Uterus (tissue), 4 donors: Measurements from ENCODE around the gene TUBA1B. TPM values are rescaled to one million over a fixed set of nuclear protein-coding genes. Genes with fewer than 3 reads are reported as not detected.

Experiments used
- DNase-seq, 2 donors: peaks; one replicate each; pipeline ENCODE4 v3.0.0-alpha.2; 2019 to 2020
- H3K27ac ChIP-seq, 2 donors: fragments of 200-600 bp; sonication (generic); 1 replicate in 1 of 2; 2 replicates in 1 of 2; pipeline ENCODE4 v1.5.1; 2016 to 2018
- H3K27me3 ChIP-seq, 2 donors: fragments of 200-600 bp; sonication (generic); one replicate each; pipeline ENCODE4 v1.5.1; 2018 to 2019; ENCODE audit warnings: control low read depth in 1 of 2
- H3K36me3 ChIP-seq, 2 donors: fragments of 200-600 bp; sonication (generic); one replicate each; pipeline ENCODE4 v1.5.1; 2019; ENCODE audit warnings: control low read depth in 1 of 2
- H3K4me1 ChIP-seq, 2 donors: fragments of 200-600 bp; sonication (generic); one replicate each; pipeline ENCODE4 v1.5.1; 2018 to 2019; ENCODE audit warnings: control low read depth in 1 of 2
- H3K4me3 ChIP-seq, 2 donors: fragments of 200-600 bp; sonication (generic); 1 replicate in 1 of 2; 2 replicates in 1 of 2; pipeline ENCODE4 v1.5.1; 2018 to 2019; ENCODE audit warnings: mild to moderate bottlenecking in 1 of 2
- H3K9me3 ChIP-seq, 2 donors: fragments of 200-600 bp; sonication (generic); one replicate each; pipeline ENCODE4 v1.5.1; 2019; ENCODE audit warnings: control low read depth in 1 of 2
- POLR2A ChIP-seq, 2 donors: fragments of 450-650 bp; IDR thresholded peaks; one replicate each; pipeline ENCODE4 v1.6.1; 2016; ENCODE audit warnings: antibody characterized with exemption in 2 of 2, mild to moderate bottlenecking in 1 of 2, moderate library complexity in 1 of 2
- intact Hi-C: fragments of 100-400 bp; cut with DNase I; formaldehyde crosslinking; loops from one replicate; pipeline ENCODE4 v1.15.1; 2023; ENCODE audit warnings: low total_unique reads
- total RNA-seq, 4 donors: library from RNA; depleted of rRNA in 3 of 4; stranded (reverse); fragments of >200 nt in 3 of 4; gene quantifications; one replicate each; pipeline versions ENCODE4 v1.1.0 to v1.2.4, GENCODE V29; 2014 to 2023
- TF ChIP-seq, protein P1 (sequence below), 4 experiments: fragments of 200-600 bp in 2 of 4; fragments of 450-650 bp in 2 of 4; sonication (generic) in 2 of 4; IDR thresholded peaks; one replicate each; pipeline ENCODE4 v1.5.1; 2016 to 2019; ENCODE audit warnings: antibody characterized with exemption in 4 of 4, mild to moderate bottlenecking in 2 of 4, moderate library complexity in 1 of 4
- donor health status: DM: yes; HTN: yes; CAD: no.

TUBA1B gene
- total RNA-seq, 4 donors from 2014 or later: 374 to 912 (median 498) TPM

DNA sequence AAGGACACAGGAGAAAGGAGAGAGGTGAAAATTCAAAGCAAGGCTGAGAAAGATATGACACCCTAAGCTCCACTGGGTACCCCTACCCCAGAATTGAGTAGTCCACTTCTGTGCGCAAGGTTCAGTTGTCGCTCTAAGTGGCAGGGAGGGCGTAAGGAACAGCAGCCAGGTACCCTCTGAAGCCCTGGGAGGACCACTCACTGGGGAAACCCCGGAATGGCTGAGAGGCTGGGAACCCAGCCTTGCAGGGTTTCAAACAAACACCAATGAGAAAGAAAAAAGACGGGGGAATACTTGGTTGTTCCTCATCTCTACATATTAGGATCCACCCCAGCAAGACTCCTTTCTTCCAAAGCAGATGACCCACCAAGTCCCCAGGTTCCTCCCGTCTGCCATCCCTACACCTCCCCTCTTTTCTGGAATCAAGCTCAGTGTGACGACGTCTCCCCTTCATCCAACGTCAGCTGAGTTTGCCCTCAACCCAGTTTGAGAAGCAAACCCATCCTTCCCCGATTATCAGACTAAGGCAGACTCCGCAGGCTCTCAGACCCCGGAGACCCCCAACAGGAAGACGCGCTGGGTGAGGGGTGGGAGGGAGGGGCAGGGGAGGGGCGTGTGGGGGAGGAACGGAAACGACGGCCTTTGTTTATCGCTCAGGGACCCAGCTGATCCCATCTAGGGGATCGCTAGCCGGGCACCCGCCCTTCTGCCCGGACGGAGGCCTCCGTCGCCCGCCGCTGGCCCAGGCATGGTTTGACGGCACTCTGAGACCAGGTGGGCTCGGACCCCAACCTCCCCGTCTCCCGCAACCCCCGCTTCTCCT is 21.3 kb downstream of the TUBA1B start:
- peak; percentile 27 to 41 for DNase-seq
- H3K4me3 ChIP-seq: peak overlapping the region; percentile 79 to 90
- peak overlapping the region; percentile 94 to 96 for H3K27ac ChIP-seq
- TF ChIP-seq, protein P1, sequence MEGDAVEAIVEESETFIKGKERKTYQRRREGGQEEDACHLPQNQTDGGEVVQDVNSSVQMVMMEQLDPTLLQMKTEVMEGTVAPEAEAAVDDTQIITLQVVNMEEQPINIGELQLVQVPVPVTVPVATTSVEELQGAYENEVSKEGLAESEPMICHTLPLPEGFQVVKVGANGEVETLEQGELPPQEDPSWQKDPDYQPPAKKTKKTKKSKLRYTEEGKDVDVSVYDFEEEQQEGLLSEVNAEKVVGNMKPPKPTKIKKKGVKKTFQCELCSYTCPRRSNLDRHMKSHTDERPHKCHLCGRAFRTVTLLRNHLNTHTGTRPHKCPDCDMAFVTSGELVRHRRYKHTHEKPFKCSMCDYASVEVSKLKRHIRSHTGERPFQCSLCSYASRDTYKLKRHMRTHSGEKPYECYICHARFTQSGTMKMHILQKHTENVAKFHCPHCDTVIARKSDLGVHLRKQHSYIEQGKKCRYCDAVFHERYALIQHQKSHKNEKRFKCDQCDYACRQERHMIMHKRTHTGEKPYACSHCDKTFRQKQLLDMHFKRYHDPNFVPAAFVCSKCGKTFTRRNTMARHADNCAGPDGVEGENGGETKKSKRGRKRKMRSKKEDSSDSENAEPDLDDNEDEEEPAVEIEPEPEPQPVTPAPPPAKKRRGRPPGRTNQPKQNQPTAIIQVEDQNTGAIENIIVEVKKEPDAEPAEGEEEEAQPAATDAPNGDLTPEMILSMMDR (IDR thresholded peaks at IDR 0.05): no peak
- no peak for TF ChIP-seq POLR2A (IDR thresholded peaks at IDR 0.05)
- H3K9me3 ChIP-seq: no peaks in the 10 kb centered on the region
- H3K36me3 ChIP-seq: no peaks in the 10 kb centered on the region
- intact Hi-C loops: no loop called here
- H3K4me1 ChIP-seq: peaks cover 14 to 15% of the 10 kb centered on the region in 2 donors
- H3K27me3 ChIP-seq: no peaks in the 10 kb centered on the region

DNA sequence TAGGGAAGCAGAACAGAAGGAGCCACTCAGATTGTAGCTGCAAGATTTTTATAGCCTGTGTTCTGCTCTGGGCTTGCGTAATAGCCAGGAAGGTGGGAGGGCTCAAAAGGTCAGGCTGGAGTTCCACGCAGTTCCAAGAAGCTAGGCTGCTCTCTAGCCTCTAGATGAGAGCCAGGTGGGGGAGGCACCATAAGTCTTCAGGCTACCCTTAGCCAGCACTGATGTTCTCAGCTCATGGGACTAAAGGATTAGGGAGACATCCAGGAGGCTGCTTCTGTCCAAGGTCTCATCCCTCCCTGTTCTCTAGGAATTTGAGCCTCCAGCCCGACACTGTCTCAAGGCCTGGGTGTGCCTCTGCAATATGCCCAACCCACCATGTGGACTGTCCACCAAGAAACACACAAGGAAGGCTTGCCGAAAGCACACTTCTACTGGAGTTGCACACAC is 22.2 kb downstream of the TUBA1B start:
- intact Hi-C loops: no loop called here
- no peaks in the 10 kb centered on the region for H3K9me3 ChIP-seq
- peak overlapping the region; percentile 79 to 90 for H3K4me3 ChIP-seq
- H3K4me1 ChIP-seq: peaks cover 14 to 15% of the 10 kb centered on the region in 2 donors
- no peaks in the 10 kb centered on the region for H3K27me3 ChIP-seq
- H3K27ac ChIP-seq: peak overlapping the region; percentile 94 to 96
- no peaks in the 10 kb centered on the region for H3K36me3 ChIP-seq
- DNase-seq: peak; percentile 88 to 90
- peak; percentile 46 to 56 for TF ChIP-seq POLR2A (IDR thresholded peaks at IDR 0.05)
- TF ChIP-seq, protein P1 (IDR thresholded peaks at IDR 0.05): peak in 1 of 4 experiments; percentile 11

DNA sequence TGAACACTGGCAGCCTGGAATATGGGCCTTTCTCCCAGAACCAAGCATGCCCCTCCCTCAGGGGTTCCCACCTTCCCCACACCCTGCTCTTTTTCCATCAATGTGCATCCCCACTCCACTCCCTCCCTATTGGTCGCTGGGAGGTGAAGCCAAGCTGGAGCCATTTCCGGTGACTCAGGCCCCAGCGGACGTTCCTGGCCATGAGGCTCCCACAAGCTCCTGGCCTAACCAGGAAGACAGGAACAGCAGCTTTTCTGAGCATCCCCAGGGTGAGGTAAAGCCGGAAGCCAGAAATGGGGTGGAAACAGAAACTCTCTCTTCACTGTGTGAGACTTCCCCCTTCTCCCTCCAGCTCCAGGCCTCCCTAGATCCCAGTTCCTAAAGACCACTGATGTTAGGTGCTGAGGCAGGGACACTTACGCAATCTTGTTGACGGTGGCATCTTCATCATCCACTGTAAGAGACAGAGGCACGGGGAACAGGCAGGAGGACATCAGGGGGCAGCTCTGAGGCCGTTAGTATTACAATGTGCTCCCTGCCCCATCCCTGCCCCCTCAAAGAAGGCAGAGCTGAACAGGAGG is 25.6 kb downstream of the TUBA1B start:
- TF ChIP-seq, protein P1 (IDR thresholded peaks at IDR 0.05): no peak
- no peak for TF ChIP-seq POLR2A (IDR thresholded peaks at IDR 0.05)
- Histone ChIP-seq H3K27ac (peak overlapping the region in 1 of 2 donors; percentile 1), H3K4me1 (peaks cover 10 to 14% of the 10 kb centered on the region in 2 donors), H3K36me3 (no peaks in the 10 kb centered on the region), H3K27me3 (no peaks in the 10 kb centered on the region), H3K9me3 (no peaks in the 10 kb centered on the region), H3K4me3 (no peak overlapping the region)
- intact Hi-C loops: no loop called here
- no peak for DNase-seq

DNA sequence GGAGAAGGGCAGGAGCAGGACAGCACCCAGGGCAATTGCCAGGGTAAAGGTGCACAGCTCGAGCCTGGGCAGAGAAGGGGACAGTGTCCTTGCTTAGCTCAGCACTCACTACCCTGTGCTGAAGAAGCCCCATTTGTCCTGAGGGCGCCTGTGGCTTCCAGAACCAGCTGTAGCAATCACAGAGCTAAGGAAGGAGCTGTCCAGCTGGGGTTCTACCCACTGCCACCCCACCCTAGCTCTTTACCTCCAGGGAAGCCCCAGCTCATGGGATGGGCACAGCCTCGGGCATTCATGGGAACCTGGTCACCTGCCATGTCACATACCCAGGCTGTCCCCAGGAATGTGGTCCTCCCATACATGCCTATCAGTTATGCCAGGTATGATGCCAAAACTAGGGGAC is 26.4 kb downstream of the TUBA1B start:
- Histone ChIP-seq H3K27ac (no peak overlapping the region), H3K4me1 (peaks cover 10 to 14% of the 10 kb centered on the region in 2 donors), H3K4me3 (no peak overlapping the region), H3K27me3 (no peaks in the 10 kb centered on the region), H3K36me3 (no peaks in the 10 kb centered on the region), H3K9me3 (no peaks in the 10 kb centered on the region)
- TF ChIP-seq POLR2A (IDR thresholded peaks at IDR 0.05): no peak
- TF ChIP-seq, protein P1 (IDR thresholded peaks at IDR 0.05): no peak
- intact Hi-C loops: no loop called here
- no peak for DNase-seq

- no peak for TF ChIP-seq POLR2A (IDR thresholded peaks at IDR 0.05)
- TF ChIP-seq, protein P1 (IDR thresholded peaks at IDR 0.05): no peak
- Histone ChIP-seq H3K36me3 (no peaks in the 10 kb centered on the region), H3K4me3 (no peak overlapping the region), H3K27ac (no peak overlapping the region), H3K9me3 (no peaks in the 10 kb centered on the region), H3K4me1 (no peaks in the 10 kb centered on the region), H3K27me3 (no peaks in the 10 kb centered on the region)
- DNase-seq: no peak
- intact Hi-C loops: no loop called here
Observed at GRCh38 chr12:49100380-49100779, 30.8 kb downstream of the TUBA1B start.
